ENCODE measurements around the gene SLC35A3. TPM values are rescaled to one million over a fixed set of nuclear protein-coding genes. Genes with fewer than 3 reads are reported as not detected.

SLC35A3 gene
- total and polyA plus RNA-seq, 9 of the 15 experiments (the other 6 are each of a cell fraction or from before 2014, with no cell fraction given) = 3.5 to 21.7 (median 13.2) TPM

DNA sequence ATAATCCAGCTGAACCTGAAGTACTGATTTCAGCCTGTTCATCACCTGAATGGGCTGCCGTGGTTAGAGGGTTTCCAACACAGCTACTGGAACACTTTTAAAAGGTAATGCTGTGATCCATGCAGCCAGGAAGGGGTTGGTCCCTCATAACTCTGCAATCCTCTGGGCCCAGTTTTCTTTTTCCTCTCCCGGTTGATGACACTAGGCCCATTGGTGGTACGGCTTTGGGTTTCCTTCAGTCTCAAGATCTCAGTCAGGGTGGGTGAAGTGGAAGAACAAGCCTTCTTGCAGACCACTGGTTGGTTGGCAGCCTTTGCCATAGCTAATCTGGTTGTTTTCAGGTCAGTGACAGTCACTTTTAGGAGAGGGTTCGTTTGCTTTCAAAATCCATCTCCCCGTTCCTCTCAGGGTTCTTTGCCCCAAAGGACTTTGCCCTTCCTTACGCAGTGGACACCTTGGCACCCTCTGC is 502 bp upstream of the SLC35A3 start (continued):
- TF ChIP-seq, protein P1, sequence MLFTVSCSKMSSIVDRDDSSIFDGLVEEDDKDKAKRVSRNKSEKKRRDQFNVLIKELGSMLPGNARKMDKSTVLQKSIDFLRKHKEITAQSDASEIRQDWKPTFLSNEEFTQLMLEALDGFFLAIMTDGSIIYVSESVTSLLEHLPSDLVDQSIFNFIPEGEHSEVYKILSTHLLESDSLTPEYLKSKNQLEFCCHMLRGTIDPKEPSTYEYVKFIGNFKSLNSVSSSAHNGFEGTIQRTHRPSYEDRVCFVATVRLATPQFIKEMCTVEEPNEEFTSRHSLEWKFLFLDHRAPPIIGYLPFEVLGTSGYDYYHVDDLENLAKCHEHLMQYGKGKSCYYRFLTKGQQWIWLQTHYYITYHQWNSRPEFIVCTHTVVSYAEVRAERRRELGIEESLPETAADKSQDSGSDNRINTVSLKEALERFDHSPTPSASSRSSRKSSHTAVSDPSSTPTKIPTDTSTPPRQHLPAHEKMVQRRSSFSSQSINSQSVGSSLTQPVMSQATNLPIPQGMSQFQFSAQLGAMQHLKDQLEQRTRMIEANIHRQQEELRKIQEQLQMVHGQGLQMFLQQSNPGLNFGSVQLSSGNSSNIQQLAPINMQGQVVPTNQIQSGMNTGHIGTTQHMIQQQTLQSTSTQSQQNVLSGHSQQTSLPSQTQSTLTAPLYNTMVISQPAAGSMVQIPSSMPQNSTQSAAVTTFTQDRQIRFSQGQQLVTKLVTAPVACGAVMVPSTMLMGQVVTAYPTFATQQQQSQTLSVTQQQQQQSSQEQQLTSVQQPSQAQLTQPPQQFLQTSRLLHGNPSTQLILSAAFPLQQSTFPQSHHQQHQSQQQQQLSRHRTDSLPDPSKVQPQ (CRISPR knock-in tag; IDR thresholded peaks at IDR 0.05; ENCODE audit: borderline replicate concordance) = no peak
- TF ChIP-seq, protein P2, sequence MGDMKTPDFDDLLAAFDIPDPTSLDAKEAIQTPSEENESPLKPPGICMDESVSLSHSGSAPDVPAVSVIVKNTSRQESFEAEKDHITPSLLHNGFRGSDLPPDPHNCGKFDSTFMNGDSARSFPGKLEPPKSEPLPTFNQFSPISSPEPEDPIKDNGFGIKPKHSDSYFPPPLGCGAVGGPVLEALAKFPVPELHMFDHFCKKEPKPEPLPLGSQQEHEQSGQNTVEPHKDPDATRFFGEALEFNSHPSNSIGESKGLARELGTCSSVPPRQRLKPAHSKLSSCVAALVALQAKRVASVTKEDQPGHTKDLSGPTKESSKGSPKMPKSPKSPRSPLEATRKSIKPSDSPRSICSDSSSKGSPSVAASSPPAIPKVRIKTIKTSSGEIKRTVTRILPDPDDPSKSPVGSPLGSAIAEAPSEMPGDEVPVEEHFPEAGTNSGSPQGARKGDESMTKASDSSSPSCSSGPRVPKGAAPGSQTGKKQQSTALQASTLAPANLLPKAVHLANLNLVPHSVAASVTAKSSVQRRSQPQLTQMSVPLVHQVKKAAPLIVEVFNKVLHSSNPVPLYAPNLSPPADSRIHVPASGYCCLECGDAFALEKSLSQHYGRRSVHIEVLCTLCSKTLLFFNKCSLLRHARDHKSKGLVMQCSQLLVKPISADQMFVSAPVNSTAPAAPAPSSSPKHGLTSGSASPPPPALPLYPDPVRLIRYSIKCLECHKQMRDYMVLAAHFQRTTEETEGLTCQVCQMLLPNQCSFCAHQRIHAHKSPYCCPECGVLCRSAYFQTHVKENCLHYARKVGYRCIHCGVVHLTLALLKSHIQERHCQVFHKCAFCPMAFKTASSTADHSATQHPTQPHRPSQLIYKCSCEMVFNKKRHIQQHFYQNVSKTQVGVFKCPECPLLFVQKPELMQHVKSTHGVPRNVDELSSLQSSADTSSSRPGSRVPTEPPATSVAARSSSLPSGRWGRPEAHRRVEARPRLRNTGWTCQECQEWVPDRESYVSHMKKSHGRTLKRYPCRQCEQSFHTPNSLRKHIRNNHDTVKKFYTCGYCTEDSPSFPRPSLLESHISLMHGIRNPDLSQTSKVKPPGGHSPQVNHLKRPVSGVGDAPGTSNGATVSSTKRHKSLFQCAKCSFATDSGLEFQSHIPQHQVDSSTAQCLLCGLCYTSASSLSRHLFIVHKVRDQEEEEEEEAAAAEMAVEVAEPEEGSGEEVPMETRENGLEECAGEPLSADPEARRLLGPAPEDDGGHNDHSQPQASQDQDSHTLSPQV (IDR thresholded peaks at IDR 0.05) = 0 out of 2 replicates have a peak, but pooled peaks have one; percentile 13
- TF ChIP-seq PTTG1 (tag; IDR thresholded peaks at IDR 0.05; ENCODE audit: low read depth) = no peak
- no peak for TF ChIP-seq SOX6 (IDR thresholded peaks at IDR 0.05)
- no peak for TF ChIP-seq PTRF (tag; IDR thresholded peaks at IDR 0.05)
- TF ChIP-seq, protein P3, sequence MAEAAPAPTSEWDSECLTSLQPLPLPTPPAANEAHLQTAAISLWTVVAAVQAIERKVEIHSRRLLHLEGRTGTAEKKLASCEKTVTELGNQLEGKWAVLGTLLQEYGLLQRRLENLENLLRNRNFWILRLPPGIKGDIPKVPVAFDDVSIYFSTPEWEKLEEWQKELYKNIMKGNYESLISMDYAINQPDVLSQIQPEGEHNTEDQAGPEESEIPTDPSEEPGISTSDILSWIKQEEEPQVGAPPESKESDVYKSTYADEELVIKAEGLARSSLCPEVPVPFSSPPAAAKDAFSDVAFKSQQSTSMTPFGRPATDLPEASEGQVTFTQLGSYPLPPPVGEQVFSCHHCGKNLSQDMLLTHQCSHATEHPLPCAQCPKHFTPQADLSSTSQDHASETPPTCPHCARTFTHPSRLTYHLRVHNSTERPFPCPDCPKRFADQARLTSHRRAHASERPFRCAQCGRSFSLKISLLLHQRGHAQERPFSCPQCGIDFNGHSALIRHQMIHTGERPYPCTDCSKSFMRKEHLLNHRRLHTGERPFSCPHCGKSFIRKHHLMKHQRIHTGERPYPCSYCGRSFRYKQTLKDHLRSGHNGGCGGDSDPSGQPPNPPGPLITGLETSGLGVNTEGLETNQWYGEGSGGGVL (CRISPR knock-in tag; IDR thresholded peaks at IDR 0.05) = no peak
- 0 out of 2 replicates have a peak, but pooled peaks have one; percentile 5 for TF ChIP-seq ZNF766 (CRISPR knock-in tag; conservative IDR thresholded peaks at IDR 0.05)
- no peak for TF ChIP-seq ZBED1 (IDR thresholded peaks at IDR 0.05)
